Prostate gland (tissue), 2 donors: ENCODE data around the gene LMCD1.

Experiments used
- CTCF ChIP-seq, 4 experiments: fragments of 200-600 bp in 2 of 4; fragments of 450-650 bp in 2 of 4; sonication (generic) in 2 of 4; IDR thresholded peaks; 1 replicate in 3 of 4; 2 replicates in 1 of 4; pipeline ENCODE4 v1.5.1; 2016 to 2019; ENCODE audit warnings: antibody characterized with exemption in 4 of 4, mild to moderate bottlenecking in 2 of 4, moderate library complexity in 2 of 4
- POLR2A ChIP-seq: fragments of 450-650 bp; IDR thresholded peaks from one replicate; pipeline ENCODE4 v1.6.1; 2016; ENCODE audit warnings: antibody characterized with exemption, mild to moderate bottlenecking
- POLR2AphosphoS5 ChIP-seq: sonication (generic); formaldehyde crosslinking; IDR thresholded peaks from one replicate; pipeline ENCODE4 v1.6.1; 2017; ENCODE audit warnings: antibody characterized with exemption

- TF ChIP-seq CTCF (IDR thresholded peaks at IDR 0.05) (no peak), POLR2A (no peak), POLR2AphosphoS5 (no peak)
Measured at GRCh38 chr3:8549354-8549753, 47.7 kb downstream of the LMCD1 start.
